A549 (cell line): ENCODE measurements around the gene CLDND2. TPM values are rescaled to one million over a fixed set of nuclear protein-coding genes. Genes with fewer than 3 reads are reported as not detected.
A peak's percentile ranks its signal among the peaks of the same experiment; 100 is the strongest.

ENCODE experiments used
- ATAC-seq, 2 experiments: fragments of 200-7000 bp in 1 of 2; fragments of >200 bp in 1 of 2; cut with Nextera tagmentation in 1 of 2; cut with Tn5 transposase in 1 of 2; 3 replicates each; pipeline versions ENCODE4 v1.8.0 to v1.9.1; 2018 to 2020; ENCODE audit warnings: mild to moderate bottlenecking in 1 of 2, moderate library complexity in 1 of 2
- CTCF ChIA-PET: fragments of 300-600 bp; sonication (Branson Sonifier 250); formaldehyde crosslinking; extraction: SDS; loops from one replicate; lab custom pipeline; 2021; ENCODE audit warnings: antibody characterized with exemption, inconsistent platforms; lab: Yijun Ruan, JAX
- POLR2A ChIA-PET: fragments of 350-600 bp; formaldehyde crosslinking; extraction: SDS; loops from one replicate; lab custom pipeline; 2021; ENCODE audit warnings: antibody characterized with exemption, inconsistent platforms; lab: Yijun Ruan, JAX
- DNase-seq, 2 experiments: peaks; one replicate each; pipeline versions ENCODE4 v3.0.0 to v3.0.0-alpha.2; 2011 to 2016; ENCODE audit warnings: low read depth in 1 of 2, low spot score in 1 of 2
- FAIRE-seq: peaks from 2 replicates; lab custom pipeline; 2011; peaks lifted over from hg19 to GRCh38; lab: Jason Lieb, UNC
- H3K27ac ChIP-seq, 2 experiments: fragments of >200 bp; sonication (Bioruptor Twin); formaldehyde crosslinking; 3 replicates each; pipeline ENCODE4 v1.5.1; 2016 to 2017
- H3K4me1 ChIP-seq: fragments of >200 bp; sonication (Bioruptor Twin); formaldehyde crosslinking; 3 replicates; pipeline ENCODE4 v1.6.1; 2016
- H3K4me2 ChIP-seq: fragments of >200 bp; sonication (Bioruptor Twin); formaldehyde crosslinking; 3 replicates; pipeline ENCODE4 v1.6.1; 2016
- H3K4me3 ChIP-seq: fragments of >200 bp; sonication (Bioruptor Twin); formaldehyde crosslinking; 3 replicates; pipeline ENCODE4 v1.5.1; 2016
- H3K9me3 ChIP-seq: fragments of >200 bp; sonication (Bioruptor Twin); formaldehyde crosslinking; 3 replicates; pipeline ENCODE4 v1.6.1; 2016
- CBX8 ChIP-seq: fragments of 200-600 bp; sonication (generic); IDR thresholded peaks from 2 replicates; pipeline ENCODE4 v1.6.1; 2016
- CHD4 ChIP-seq: fragments of 200-600 bp; sonication (generic); IDR thresholded peaks from 2 replicates; pipeline ENCODE4 v1.6.1; 2016; ENCODE audit warnings: antibody characterized with exemption, mild to moderate bottlenecking, borderline replicate concordance
- EHF ChIP-seq: fragments of 250-450 bp; sonication (Bioruptor Pico); IDR thresholded peaks from 2 replicates; pipeline ENCODE4 v1.5.0; 2020; ENCODE audit warnings: mild to moderate bottlenecking
- FOXS1 ChIP-seq: fragments of 250-450 bp; sonication (Bioruptor Pico); IDR thresholded peaks from 2 replicates; pipeline ENCODE4 v1.5.0; 2020; ENCODE audit warnings: mild to moderate bottlenecking, moderate library complexity
- HDAC2 ChIP-seq: fragments of 200-600 bp; sonication (generic); IDR thresholded peaks from 2 replicates; pipeline ENCODE4 v1.6.1; 2016
- HOXA7 ChIP-seq: fragments of 250-450 bp; sonication (Bioruptor Pico); IDR thresholded peaks from 2 replicates; pipeline ENCODE4 v1.5.0; 2020; ENCODE audit warnings: mild to moderate bottlenecking, moderate library complexity
- HOXB5 ChIP-seq: fragments of 250-450 bp; sonication (Bioruptor Pico); IDR thresholded peaks from 2 replicates; pipeline ENCODE4 v1.5.0; 2020; ENCODE audit warnings: mild to moderate bottlenecking, moderate library complexity
- MYC ChIP-seq: IDR thresholded peaks from 2 replicates; pipeline ENCODE4 v1.6.1; 2012; ENCODE audit warnings: mild to moderate bottlenecking, inconsistent platforms, low read length, improper control_type of control experiment, borderline replicate concordance
- NPAS2 ChIP-seq: fragments of 250-450 bp; sonication (Bioruptor Pico); IDR thresholded peaks from 2 replicates; pipeline ENCODE4 v1.8.0; 2022; ENCODE audit warnings: mild to moderate bottlenecking, moderate library complexity, borderline replicate concordance
- NR3C1 ChIP-seq: fragments of >200 bp; sonication (Bioruptor Twin); formaldehyde crosslinking; IDR thresholded peaks from 3 replicates; pipeline ENCODE4 v1.6.1; 2017
- POLR2AphosphoS2 ChIP-seq: conservative IDR thresholded peaks from 2 replicates; pipeline ENCODE4 v1.6.1; 2012; ENCODE audit warnings: low read length, improper control_type of control experiment, inconsistent platforms
- RCOR1 ChIP-seq: fragments of 150-350 bp; IDR thresholded peaks from 2 replicates; pipeline ENCODE4 v1.6.1; 2014; ENCODE audit warnings: antibody characterized with exemption, low read length, low read depth
- REST ChIP-seq: fragments of 200-600 bp; sonication (generic); IDR thresholded peaks from 2 replicates; pipeline ENCODE4 v1.6.1; 2016; ENCODE audit warnings: antibody characterized with exemption, mild to moderate bottlenecking, moderate library complexity
- RFX5 ChIP-seq: fragments of 450-650 bp; IDR thresholded peaks from 2 replicates; pipeline ENCODE4 v1.7.1; 2014; ENCODE audit warnings: antibody characterized with exemption, mild to moderate bottlenecking, moderate library complexity
- RNF2 ChIP-seq: fragments of 200-600 bp; sonication (generic); IDR thresholded peaks from 2 replicates; pipeline ENCODE4 v1.6.1; 2016; ENCODE audit warnings: low read depth, mild to moderate bottlenecking, antibody characterized with exemption, moderate library complexity, borderline replicate concordance
- USF2 ChIP-seq: fragments of 450-650 bp; IDR thresholded peaks from 2 replicates; pipeline ENCODE4 v1.6.1; 2014; ENCODE audit warnings: antibody characterized with exemption
- WGBS: methylation state at CpG from one replicate; pipeline ENCODE4 v1.1.6; 2017; ENCODE audit errors: missing lambda C conversion rate; 5-methylcytosine and 5-hydroxymethylcytosine counted together
- polyA plus RNA-seq, 4 experiments: library from polyadenylated mRNA; depleted of rRNA in 3 of 4; stranded (reverse); fragments of >200 nt; fragmentation: RNase III in 1 of 4; extraction: RNeasy Plus Mini Kit Qiagen cat#74134 plus additional on column Dnase treatment in 1 of 4; gene quantifications; 2 replicates in 3 of 4; 3 replicates in 1 of 4; pipeline ENCODE4 v1.2.3, GENCODE V29; 2011 to 2017
- TF ChIP-seq, protein P1 (sequence below): IDR thresholded peaks from 2 replicates; pipeline ENCODE4 v1.6.1; 2012
- TF ChIP-seq, protein P2 (sequence below): fragments of >200 bp; sonication (Bioruptor Twin); formaldehyde crosslinking; IDR thresholded peaks from 3 replicates; pipeline ENCODE4 v1.6.1; 2016
- TF ChIP-seq, protein P3 (sequence below): fragments of >200 bp; sonication (Bioruptor Twin); formaldehyde crosslinking; IDR thresholded peaks from 2 replicates; pipeline ENCODE4 v1.6.1; 2016

The CLDND2 gene
- polyA plus RNA-seq, 2 of the 4 experiments (the other 2 are of a cell fraction): 1.1 to 2.8 TPM

DNA sequence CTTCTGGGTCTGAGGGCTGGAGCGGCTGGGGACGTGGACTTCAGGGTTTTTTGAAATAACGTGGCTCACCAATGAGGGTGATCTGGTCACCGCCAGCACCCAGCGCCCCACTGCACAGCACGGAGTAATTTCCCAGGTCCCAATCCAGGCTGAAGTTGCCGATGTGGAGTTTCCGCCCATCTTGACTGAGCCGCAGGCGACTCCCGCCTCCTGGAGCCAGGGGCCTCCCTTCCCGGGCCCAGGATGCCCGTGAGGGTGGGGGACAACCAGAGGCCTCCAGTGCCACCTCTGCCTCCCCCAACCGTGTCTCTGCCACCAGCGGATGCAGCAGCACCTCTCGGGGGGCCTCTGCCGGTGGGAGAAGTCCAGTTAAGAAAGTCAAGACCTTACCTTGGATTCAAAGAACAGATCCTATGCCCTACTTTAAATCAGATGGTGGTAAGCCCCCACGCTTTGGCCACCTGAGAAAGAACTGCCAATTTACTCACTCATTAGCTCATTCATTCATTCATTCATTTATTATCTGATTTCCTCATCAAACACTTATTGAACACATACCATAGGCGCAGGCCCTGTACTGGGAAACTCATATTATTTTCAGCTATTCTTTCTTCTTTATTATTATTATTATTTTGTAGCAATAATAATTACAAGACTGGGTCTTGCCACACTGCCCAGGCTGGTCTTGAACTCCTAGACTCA, 30.8 kb downstream of the CLDND2 start:
- no peak for FAIRE-seq
- no peaks in the 10 kb centered on the region for H3K9me3 ChIP-seq
- TF ChIP-seq, protein P1, sequence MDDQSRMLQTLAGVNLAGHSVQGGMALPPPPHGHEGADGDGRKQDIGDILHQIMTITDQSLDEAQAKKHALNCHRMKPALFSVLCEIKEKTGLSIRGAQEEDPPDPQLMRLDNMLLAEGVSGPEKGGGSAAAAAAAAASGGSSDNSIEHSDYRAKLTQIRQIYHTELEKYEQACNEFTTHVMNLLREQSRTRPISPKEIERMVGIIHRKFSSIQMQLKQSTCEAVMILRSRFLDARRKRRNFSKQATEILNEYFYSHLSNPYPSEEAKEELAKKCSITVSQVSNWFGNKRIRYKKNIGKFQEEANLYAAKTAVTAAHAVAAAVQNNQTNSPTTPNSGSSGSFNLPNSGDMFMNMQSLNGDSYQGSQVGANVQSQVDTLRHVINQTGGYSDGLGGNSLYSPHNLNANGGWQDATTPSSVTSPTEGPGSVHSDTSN: no peak
- TF ChIP-seq CHD4 (no peak), RCOR1 (no peak), RNF2 (no peak), MYC (no peak), NR3C1 (no peak)
- TF ChIP-seq, all 56 proteins: peak for 0
- DNase-seq: no peak
- Histone ChIP-seq H3K4me2 (peak overlapping the region; percentile 92), H3K4me1 (peaks cover 29% of the 10 kb centered on the region), H3K27ac (peak overlapping the region; percentile 84 to 90; a peak in 5 of 6 replicates), H3K4me3 (peak overlapping the region; percentile 64; the same call in 1 of the 3 replicates)
- ATAC-seq: no peak
- POLR2A ChIA-PET: interaction anchor here (2.7 kb wide), 1 partner anchor 30 kb away, joined by 59 read pairs; no protein-coding TSS in a partner anchor
- 87% methylated on average over 19 of the region's 19 CpGs for WGBS
- CTCF ChIA-PET: interaction anchor here (0.6 to 3.6 kb wide), 24 partner anchors 8 to 440 kb away, joined by 3 to 28 read pairs (median 4); partner anchors contain the start of genes CLDND2, NKG7 and SIGLEC10

DNA sequence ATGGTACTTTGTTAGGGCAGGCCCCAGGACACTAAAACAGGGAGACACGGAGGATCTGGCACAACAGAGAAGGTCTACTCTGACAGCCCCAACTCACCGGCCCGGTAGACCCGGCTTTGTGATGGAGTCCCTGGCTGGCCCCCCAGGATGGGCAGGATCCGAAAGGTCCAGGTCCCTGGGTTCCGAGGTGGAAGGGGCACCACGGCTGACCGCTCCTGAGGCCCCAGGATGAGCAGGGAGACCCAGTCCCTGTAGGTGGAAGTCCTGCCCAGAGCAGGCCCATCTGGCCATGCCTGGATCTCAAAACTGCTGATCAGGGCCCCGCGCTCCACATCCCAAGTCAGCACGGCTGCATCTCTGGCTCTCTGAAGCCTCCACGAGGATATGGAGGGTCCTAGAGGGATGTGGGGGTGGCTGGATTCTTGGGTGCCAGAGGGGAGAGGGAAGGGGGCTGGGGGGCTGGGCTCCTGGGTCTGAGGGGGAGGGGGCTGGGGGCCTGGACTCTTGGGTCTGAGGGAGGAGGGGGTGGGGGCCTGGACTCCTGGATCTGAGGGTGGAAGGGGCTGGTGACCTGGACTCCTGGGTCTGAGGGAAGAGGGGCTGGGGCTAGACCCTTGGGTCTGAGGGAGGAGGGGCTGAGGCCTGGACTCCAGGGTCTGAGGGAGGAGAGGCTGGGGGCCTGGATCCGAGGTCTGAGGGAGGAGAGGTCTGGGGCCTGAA, 31.5 kb downstream of the CLDND2 start:
- DNase-seq (no peak), ATAC-seq (no peak)
- no peak overlapping the region for H3K27ac ChIP-seq
- CTCF ChIA-PET: interaction anchor here (0.9 to 1.3 kb wide), 12 partner anchors 11 to 321 kb away, joined by 3 to 12 read pairs (median 4); no protein-coding TSS in a partner anchor
- H3K4me3 ChIP-seq: no peak overlapping the region
- no peaks in the 10 kb centered on the region for H3K9me3 ChIP-seq
- TF ChIP-seq, protein P2, sequence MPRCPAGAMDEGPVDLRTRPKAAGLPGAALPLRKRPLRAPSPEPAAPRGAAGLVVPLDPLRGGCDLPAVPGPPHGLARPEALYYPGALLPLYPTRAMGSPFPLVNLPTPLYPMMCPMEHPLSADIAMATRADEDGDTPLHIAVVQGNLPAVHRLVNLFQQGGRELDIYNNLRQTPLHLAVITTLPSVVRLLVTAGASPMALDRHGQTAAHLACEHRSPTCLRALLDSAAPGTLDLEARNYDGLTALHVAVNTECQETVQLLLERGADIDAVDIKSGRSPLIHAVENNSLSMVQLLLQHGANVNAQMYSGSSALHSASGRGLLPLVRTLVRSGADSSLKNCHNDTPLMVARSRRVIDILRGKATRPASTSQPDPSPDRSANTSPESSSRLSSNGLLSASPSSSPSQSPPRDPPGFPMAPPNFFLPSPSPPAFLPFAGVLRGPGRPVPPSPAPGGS: no peak
- TF ChIP-seq HDAC2: no peak
- TF ChIP-seq USF2: no peak
- TF ChIP-seq, protein P3, sequence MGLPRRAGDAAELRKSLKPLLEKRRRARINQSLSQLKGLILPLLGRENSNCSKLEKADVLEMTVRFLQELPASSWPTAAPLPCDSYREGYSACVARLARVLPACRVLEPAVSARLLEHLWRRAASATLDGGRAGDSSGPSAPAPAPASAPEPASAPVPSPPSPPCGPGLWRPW: no peak
- TF ChIP-seq RFX5: no peak
- TF ChIP-seq HOXA7 (CRISPR knock-in tag): no peak
- no peak for TF ChIP-seq POLR2AphosphoS2
- TF ChIP-seq EHF (CRISPR knock-in tag): no peak
- TF ChIP-seq FOXS1: no peak
- TF ChIP-seq NPAS2 (CRISPR knock-in tag): no peak
- TF ChIP-seq HOXB5 (CRISPR knock-in tag): no peak
- TF ChIP-seq CBX8: no peak
- no peak for TF ChIP-seq REST
- TF ChIP-seq, all 56 proteins: peak for 0
- 93% methylated on average over 10 of the region's 13 CpGs for WGBS
- POLR2A ChIA-PET: no interaction called here
- H3K4me1 ChIP-seq: peaks cover 22% of the 10 kb centered on the region; the same call in 2 of the 3 replicates
- no peak for FAIRE-seq
- H3K4me2 ChIP-seq: no peak overlapping the region
